Peyer's patch (tissue), 4 donors: Measurements from ENCODE around the gene TPRKB. TPM values are rescaled to one million over a fixed set of nuclear protein-coding genes. Genes with fewer than 3 reads are reported as not detected.
A peak's percentile ranks its signal among the peaks of the same experiment; 100 is the strongest.
"Not testable (repeated sequence)": the region's sequence is repeated elsewhere in the genome, so short reads cannot be mapped to it uniquely, and the experiment has no call there.

Experiments used
- DNase-seq, 3 donors: peaks; one replicate each; pipeline ENCODE4 v3.0.0-alpha.2; 2017 to 2019
- H3K27ac ChIP-seq, 4 donors: fragments of 200-600 bp; sonication (generic); one replicate each; pipeline ENCODE4 v1.5.1; 2016 to 2019
- H3K27me3 ChIP-seq, 2 donors: fragments of 200-600 bp; sonication (generic); one replicate each; pipeline ENCODE4 v1.5.1; 2019
- H3K36me3 ChIP-seq, 3 donors: fragments of 200-600 bp; sonication (generic); one replicate each; pipeline ENCODE4 v1.5.1; 2016 to 2019
- H3K4me1 ChIP-seq, 4 donors: fragments of 200-600 bp; sonication (generic); one replicate each; pipeline ENCODE4 v1.5.1; 2016 to 2019
- H3K4me3 ChIP-seq, 4 donors: fragments of 200-600 bp; sonication (generic); 1 replicate in 3 of 4; 2 replicates in 1 of 4; pipeline ENCODE4 v1.5.1; 2016 to 2019; ENCODE audit warnings: mild to moderate bottlenecking in 1 of 4
- H3K9me3 ChIP-seq, 4 donors: fragments of 200-600 bp; sonication (generic); one replicate each; pipeline ENCODE4 v1.5.1; 2016 to 2019; ENCODE audit warnings: mild to moderate bottlenecking in 1 of 4
- POLR2A ChIP-seq, 2 donors: fragments of 450-650 bp; IDR thresholded peaks; one replicate each; pipeline ENCODE4 v1.5.1; 2017; ENCODE audit warnings: antibody characterized with exemption in 2 of 2, mild to moderate bottlenecking in 2 of 2, moderate library complexity in 2 of 2
- total RNA-seq, 4 donors: library from RNA; depleted of rRNA; stranded (reverse); fragments of >200 nt; gene quantifications; one replicate each; pipeline ENCODE4 v1.1.0, GENCODE V29; 2016
- TF ChIP-seq, protein P1 (sequence below), 6 experiments: fragments of 450-650 bp in 4 of 6; fragments of 200-600 bp in 2 of 6; sonication (generic) in 1 of 6; IDR thresholded peaks; one replicate each; pipeline ENCODE4 v1.5.1; 2017 to 2019; ENCODE audit warnings: antibody characterized with exemption in 6 of 6, mild to moderate bottlenecking in 3 of 6, moderate library complexity in 1 of 6

Gene TPRKB
- total RNA-seq, 4 donors from 2014 or later: 17.3 to 28.5 (median 19.2) TPM

DNA sequence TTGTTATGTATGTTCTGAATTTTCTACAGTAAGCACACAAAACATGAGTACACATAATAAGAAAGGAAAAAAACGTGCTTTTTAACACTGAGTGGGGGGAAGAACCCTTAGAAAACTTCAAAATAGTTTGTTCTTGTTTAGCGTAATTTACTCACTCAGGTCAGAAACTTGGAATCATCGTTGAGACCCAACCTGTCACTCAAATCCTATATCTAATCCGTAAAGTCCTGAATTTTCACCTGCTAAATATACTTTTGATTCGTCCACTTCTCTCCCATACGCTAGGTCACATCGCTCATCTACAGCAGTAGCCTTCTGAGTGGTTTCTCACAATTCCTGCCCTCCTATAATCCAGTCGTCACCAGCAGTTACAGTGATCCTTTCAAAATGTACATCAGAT is 767 bp downstream of the TPRKB start:
- TF ChIP-seq POLR2A (IDR thresholded peaks at IDR 0.05): no peak
- TF ChIP-seq, protein P1, sequence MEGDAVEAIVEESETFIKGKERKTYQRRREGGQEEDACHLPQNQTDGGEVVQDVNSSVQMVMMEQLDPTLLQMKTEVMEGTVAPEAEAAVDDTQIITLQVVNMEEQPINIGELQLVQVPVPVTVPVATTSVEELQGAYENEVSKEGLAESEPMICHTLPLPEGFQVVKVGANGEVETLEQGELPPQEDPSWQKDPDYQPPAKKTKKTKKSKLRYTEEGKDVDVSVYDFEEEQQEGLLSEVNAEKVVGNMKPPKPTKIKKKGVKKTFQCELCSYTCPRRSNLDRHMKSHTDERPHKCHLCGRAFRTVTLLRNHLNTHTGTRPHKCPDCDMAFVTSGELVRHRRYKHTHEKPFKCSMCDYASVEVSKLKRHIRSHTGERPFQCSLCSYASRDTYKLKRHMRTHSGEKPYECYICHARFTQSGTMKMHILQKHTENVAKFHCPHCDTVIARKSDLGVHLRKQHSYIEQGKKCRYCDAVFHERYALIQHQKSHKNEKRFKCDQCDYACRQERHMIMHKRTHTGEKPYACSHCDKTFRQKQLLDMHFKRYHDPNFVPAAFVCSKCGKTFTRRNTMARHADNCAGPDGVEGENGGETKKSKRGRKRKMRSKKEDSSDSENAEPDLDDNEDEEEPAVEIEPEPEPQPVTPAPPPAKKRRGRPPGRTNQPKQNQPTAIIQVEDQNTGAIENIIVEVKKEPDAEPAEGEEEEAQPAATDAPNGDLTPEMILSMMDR (IDR thresholded peaks at IDR 0.05): no peak
- DNase-seq: no peak
- peak overlapping the region; percentile 68 to 78 (median 72) for H3K27ac ChIP-seq
- H3K9me3 ChIP-seq: no peaks in the 10 kb centered on the region
- H3K4me1 ChIP-seq: peaks cover 0 to 13% (median 2%) of the 10 kb centered on the region in 4 donors
- no peaks in the 10 kb centered on the region for H3K27me3 ChIP-seq
- peaks cover 0 to 26% (median 0%) of the 10 kb centered on the region in 3 donors for H3K36me3 ChIP-seq
- H3K4me3 ChIP-seq: peak overlapping the region; percentile 61 to 95 (median 72)

DNA sequence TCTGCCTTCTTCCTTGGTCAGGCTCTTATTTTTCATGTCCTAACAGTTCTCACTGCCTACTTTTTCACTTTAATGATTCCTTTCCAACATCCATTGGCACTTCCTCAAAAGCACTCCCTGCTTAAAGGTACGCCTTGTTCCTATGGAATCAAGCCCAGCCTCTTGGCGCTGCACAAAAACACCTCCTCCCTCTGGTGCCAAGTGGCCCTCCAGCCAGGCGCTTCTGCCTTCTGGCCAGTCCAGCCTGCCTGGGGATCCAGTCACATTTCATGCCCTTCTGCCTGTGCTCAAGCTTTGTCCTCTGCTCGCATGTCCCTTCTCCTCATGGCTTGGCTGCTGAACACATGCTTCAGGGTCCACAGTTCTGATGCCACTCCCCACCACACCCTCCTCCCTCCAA is 6.3 kb downstream of the TPRKB start:
- Histone ChIP-seq H3K36me3 (peaks cover 0 to 55% (median 0%) of the 10 kb centered on the region in 3 donors), H3K4me1 (peaks cover 0 to 5% (median 0%) of the 10 kb centered on the region in 4 donors), H3K9me3 (no peaks in the 10 kb centered on the region), H3K27me3 (no peaks in the 10 kb centered on the region), H3K4me3 (no peak overlapping the region), H3K27ac (no peak overlapping the region)
- TF ChIP-seq, protein P1 (IDR thresholded peaks at IDR 0.05): no peak
- no peak for TF ChIP-seq POLR2A (IDR thresholded peaks at IDR 0.05)
- DNase-seq: no peak

DNA sequence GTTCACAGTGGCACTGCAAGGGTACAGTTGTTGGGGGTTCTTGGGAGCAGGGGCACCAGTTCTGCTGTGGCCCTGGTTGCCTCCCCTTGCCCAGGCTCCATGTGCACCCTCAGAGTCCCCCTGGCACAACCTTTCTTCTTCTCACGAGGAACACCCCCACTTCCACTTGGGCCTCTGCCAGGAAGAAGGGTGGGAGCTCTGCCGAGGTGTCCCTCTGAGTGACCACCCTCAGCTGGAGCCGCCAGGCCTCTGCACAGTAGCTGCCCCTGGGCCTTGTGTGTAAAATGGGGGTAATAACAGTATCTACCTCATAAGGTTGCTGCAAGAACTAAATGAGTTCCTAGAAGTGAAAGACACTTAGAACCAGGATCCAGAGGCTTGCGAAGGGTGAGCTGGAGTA is 8.4 kb downstream of the TPRKB start:
- no peak for TF ChIP-seq POLR2A (IDR thresholded peaks at IDR 0.05)
- TF ChIP-seq, protein P1 (IDR thresholded peaks at IDR 0.05): no peak
- DNase-seq: no peak
- H3K27ac ChIP-seq: no peak overlapping the region

DNA sequence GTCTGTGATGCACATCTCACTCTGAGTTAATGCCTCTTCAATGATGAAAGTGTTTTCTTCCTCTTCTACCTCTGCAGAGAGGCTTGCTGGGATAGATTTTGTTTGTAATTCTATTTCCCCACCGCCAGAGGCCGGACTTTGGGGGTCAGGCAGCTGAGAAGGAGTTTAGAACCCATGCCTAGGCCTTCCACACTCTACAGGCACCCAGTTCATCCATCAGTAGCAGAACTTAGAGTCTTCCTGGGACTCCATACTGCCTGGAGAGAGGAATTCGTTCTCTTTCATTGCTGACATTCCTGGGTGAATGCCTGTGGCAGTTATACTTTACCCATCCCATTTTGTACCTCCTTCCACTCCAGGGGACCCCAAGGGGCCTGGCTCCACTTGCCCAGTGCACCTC is 9.1 kb downstream of the TPRKB start:
- H3K36me3 ChIP-seq: peaks cover 0 to 42% (median 0%) of the 10 kb centered on the region in 3 donors
- no peak for DNase-seq

More for the DNA sequence above, 8.4 kb downstream of the TPRKB start:
- H3K4me1 ChIP-seq: no peaks in the 10 kb centered on the region
- no peaks in the 10 kb centered on the region for H3K9me3 ChIP-seq
- H3K27me3 ChIP-seq: no peaks in the 10 kb centered on the region
- no peak overlapping the region for H3K4me3 ChIP-seq
- peaks cover 0 to 48% (median 0%) of the 10 kb centered on the region in 3 donors for H3K36me3 ChIP-seq

DNA sequence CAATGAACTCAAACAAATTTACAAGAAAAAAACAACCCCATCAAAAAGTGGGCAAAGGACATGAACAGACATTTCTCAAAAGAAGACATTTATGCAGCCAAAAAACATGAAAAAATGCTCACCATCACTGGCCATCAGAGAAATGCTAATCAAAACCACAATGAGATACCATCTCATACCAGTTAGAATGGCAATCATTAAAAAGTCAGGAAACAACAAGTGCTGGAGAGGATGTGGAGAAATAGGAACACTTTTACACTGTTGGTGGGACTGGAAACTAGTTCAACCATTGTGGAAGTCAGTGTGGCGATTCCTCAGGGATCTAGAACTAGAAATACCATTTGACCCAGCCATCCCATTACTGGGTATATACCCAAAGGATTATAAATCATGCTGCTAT is 10.5 kb downstream of the TPRKB start:
- peaks cover 0 to 32% (median 0%) of the 10 kb centered on the region in 3 donors for H3K36me3 ChIP-seq
- not testable (repeated sequence) for DNase-seq, H3K9me3 ChIP-seq, H3K27ac ChIP-seq, H3K27me3 ChIP-seq, H3K4me3 ChIP-seq, H3K4me1 ChIP-seq

More for the DNA sequence above, 9.1 kb downstream of the TPRKB start:
- Histone ChIP-seq H3K4me1 (no peaks in the 10 kb centered on the region), H3K4me3 (no peak overlapping the region), H3K9me3 (no peaks in the 10 kb centered on the region), H3K27ac (no peak overlapping the region), H3K27me3 (no peaks in the 10 kb centered on the region)
- TF ChIP-seq, protein P1 (IDR thresholded peaks at IDR 0.05): no peak
- TF ChIP-seq POLR2A (IDR thresholded peaks at IDR 0.05): no peak

DNA sequence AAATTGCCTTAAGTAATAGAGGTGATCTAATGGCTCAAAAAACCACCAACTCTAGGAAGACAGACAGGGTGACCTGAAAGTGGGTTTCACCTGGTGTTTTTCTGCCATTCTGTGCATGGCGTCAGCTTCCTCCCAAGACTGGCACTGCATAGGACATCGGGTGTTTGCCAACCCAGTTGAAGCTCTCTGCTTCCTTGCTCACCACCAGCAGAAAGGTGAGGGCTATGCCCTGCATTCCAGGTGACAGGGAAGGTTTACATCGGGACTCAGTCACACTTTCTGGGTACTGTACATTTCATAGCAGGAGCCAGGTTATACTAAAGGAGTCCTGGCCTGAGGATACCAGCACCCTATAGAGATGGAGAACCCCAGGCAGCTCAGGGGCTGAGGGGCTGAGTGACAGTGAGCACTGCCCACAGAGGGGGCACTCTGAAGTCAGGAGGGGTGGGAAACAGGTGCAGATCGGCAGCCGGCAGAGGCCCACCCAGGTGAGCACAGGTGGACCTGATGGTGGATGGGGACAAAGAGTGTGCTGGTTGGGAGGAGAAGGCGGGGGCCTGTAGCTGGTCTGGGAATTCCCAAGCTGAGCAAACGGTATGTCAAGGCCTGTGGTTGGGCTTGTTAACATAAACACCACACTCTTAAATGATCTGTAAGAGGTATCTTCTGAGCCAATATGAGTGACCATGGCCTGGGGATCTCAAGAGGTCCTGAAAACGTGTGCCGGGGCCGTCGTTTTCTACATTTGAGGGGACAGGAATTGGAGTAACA is 18.1 kb downstream of the TPRKB start:
- Histone ChIP-seq H3K27ac (no peak overlapping the region), H3K9me3 (no peaks in the 10 kb centered on the region), H3K4me1 (no peaks in the 10 kb centered on the region), H3K36me3 (no peaks in the 10 kb centered on the region), H3K27me3 (no peaks in the 10 kb centered on the region), H3K4me3 (no peak overlapping the region)
- no peak for TF ChIP-seq POLR2A (IDR thresholded peaks at IDR 0.05)
- TF ChIP-seq, protein P1 (IDR thresholded peaks at IDR 0.05): no peak
- DNase-seq: no peak
